SK-N-SH treated with all-trans-retinoic acid at 6 μM for 48 hours (cell line): Measurements from ENCODE around the gene SSX4B.

Source experiments
- ATAC-seq: fragments of 200-7000 bp; cut with Tn5 transposase; 3 replicates; pipeline ENCODE4 v1.9.1; 2020; ENCODE audit warnings: mild to moderate bottlenecking, moderate library complexity
- ARNTL ChIP-seq: fragments of 450-650 bp; formaldehyde crosslinking; IDR thresholded peaks from 2 replicates; pipeline ENCODE4 v1.5.0; 2020; ENCODE audit warnings: low read depth, mild to moderate bottlenecking, moderate library complexity, borderline replicate concordance
- BACH2 ChIP-seq: fragments of 250-450 bp; sonication (Bioruptor Pico); IDR thresholded peaks from 2 replicates; pipeline ENCODE4 v1.9.0; 2021; ENCODE audit warnings: mild to moderate bottlenecking, borderline replicate concordance
- CREB5 ChIP-seq: fragments of 250-450 bp; sonication (Bioruptor Pico); IDR thresholded peaks from 2 replicates; pipeline ENCODE4 v1.5.1; 2020; ENCODE audit warnings: low read depth, mild to moderate bottlenecking, moderate library complexity
- CSRNP3 ChIP-seq: fragments of 250-450 bp; sonication (Bioruptor Pico); IDR thresholded peaks from 2 replicates; pipeline ENCODE4 v1.5.1; 2021; ENCODE audit warnings: mild to moderate bottlenecking, moderate library complexity
- ESRRG ChIP-seq: fragments of 250-450 bp; sonication (Bioruptor Pico); IDR thresholded peaks from 2 replicates; pipeline ENCODE4 v1.6.1; 2021; ENCODE audit warnings: mild to moderate bottlenecking
- OSR1 ChIP-seq: fragments of 250-450 bp; sonication (Bioruptor Pico); IDR thresholded peaks from 2 replicates; pipeline ENCODE4 v1.8.0; 2022; ENCODE audit warnings: moderate library complexity, mild to moderate bottlenecking, inconsistent platforms
- POU6F1 ChIP-seq: fragments of 250-450 bp; sonication (Bioruptor Pico); IDR thresholded peaks from 2 replicates; pipeline ENCODE4 v1.8.0; 2021; ENCODE audit warnings: low read depth, mild to moderate bottlenecking, moderate library complexity, borderline replicate concordance
- PPARA ChIP-seq: fragments of 250-450 bp; sonication (Bioruptor Pico); IDR thresholded peaks from 2 replicates; pipeline ENCODE4 v1.5.0; 2020; ENCODE audit warnings: mild to moderate bottlenecking, borderline replicate concordance
- SNAI2 ChIP-seq: fragments of 250-450 bp; sonication (Bioruptor Pico); IDR thresholded peaks from 2 replicates; pipeline ENCODE4 v1.5.0; 2020; ENCODE audit warnings: mild to moderate bottlenecking, moderate library complexity
- TOX ChIP-seq: fragments of 250-450 bp; sonication (Bioruptor Pico); IDR thresholded peaks from 2 replicates; pipeline ENCODE4 v1.8.0; 2021; ENCODE audit warnings: mild to moderate bottlenecking, moderate library complexity, borderline replicate concordance
- ZFP3 ChIP-seq: fragments of 250-450 bp; sonication (Bioruptor Pico); IDR thresholded peaks from 2 replicates; pipeline ENCODE4 v1.5.0; 2020; ENCODE audit warnings: mild to moderate bottlenecking, moderate library complexity
- ZFP30 ChIP-seq: fragments of 450-650 bp; formaldehyde crosslinking; IDR thresholded peaks from 2 replicates; pipeline ENCODE4 v1.5.0; 2022; ENCODE audit warnings: mild to moderate bottlenecking, moderate library complexity
- ZNF565 ChIP-seq: fragments of 450-650 bp; formaldehyde crosslinking; conservative IDR thresholded peaks from 2 replicates; pipeline ENCODE4 v1.5.0; 2020; ENCODE audit warnings: low read depth, mild to moderate bottlenecking, moderate library complexity
- ZNF70 ChIP-seq: fragments of 450-650 bp; formaldehyde crosslinking; IDR thresholded peaks from 2 replicates; pipeline ENCODE4 v1.5.0; 2020; ENCODE audit warnings: mild to moderate bottlenecking, moderate library complexity
- ZNF8 ChIP-seq: fragments of 450-650 bp; formaldehyde crosslinking; IDR thresholded peaks from 2 replicates; pipeline ENCODE4 v1.5.0; 2020; ENCODE audit warnings: mild to moderate bottlenecking, moderate library complexity
- TF ChIP-seq, protein P1 (sequence below): fragments of 250-450 bp; sonication (Bioruptor Pico); IDR thresholded peaks from 2 replicates; pipeline ENCODE4 v1.5.0; 2020; ENCODE audit warnings: mild to moderate bottlenecking, moderate library complexity

SSX4B gene

GRCh38 chrX:48459483-48459882, 47.7 kb upstream of the SSX4B start (continued):
- TF ChIP-seq CREB5 (CRISPR knock-in tag) (no peak), SNAI2 (no peak)

DNA sequence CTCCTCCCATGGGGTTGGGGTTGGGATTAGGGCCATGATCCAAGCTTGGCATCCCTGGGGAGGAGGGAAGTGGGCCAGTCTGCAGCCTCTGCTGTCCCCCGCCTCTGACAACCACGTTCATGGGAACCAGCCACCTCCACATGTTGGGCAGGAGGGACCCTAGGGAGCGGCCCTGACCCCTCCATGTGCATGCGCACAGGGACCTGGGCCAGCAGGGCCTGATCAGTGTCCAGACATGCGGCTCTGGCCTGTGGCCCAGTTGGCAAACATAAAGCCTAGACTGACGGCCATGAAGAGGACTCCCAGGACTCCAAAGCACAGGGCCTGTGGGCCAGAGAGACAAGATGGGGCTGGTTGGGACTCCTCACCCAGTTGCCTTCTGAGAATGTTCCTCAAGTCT, 47.0 kb upstream of the SSX4B start:
- TF ChIP-seq OSR1 (CRISPR knock-in tag), result no peak
- TF ChIP-seq CSRNP3 (CRISPR knock-in tag), result no peak

GRCh38 chrX:48456628-48457331, 45.0 kb upstream of the SSX4B start:
- TF ChIP-seq ZFP3 (CRISPR knock-in tag), result no peak
- TF ChIP-seq PPARA, result no peak
- TF ChIP-seq ARNTL (CRISPR knock-in tag), result no peak
- TF ChIP-seq SNAI2, result no peak
- no peak for TF ChIP-seq POU6F1
- TF ChIP-seq TOX (CRISPR knock-in tag), result no peak
- TF ChIP-seq BACH2 (CRISPR knock-in tag), result no peak
- no peak for TF ChIP-seq ZNF565 (CRISPR knock-in tag)
- TF ChIP-seq ZNF70, result no peak
- no peak for TF ChIP-seq ZNF8
- TF ChIP-seq ZFP30, result no peak
- no peak for TF ChIP-seq CSRNP3 (CRISPR knock-in tag)
- TF ChIP-seq, protein P1, sequence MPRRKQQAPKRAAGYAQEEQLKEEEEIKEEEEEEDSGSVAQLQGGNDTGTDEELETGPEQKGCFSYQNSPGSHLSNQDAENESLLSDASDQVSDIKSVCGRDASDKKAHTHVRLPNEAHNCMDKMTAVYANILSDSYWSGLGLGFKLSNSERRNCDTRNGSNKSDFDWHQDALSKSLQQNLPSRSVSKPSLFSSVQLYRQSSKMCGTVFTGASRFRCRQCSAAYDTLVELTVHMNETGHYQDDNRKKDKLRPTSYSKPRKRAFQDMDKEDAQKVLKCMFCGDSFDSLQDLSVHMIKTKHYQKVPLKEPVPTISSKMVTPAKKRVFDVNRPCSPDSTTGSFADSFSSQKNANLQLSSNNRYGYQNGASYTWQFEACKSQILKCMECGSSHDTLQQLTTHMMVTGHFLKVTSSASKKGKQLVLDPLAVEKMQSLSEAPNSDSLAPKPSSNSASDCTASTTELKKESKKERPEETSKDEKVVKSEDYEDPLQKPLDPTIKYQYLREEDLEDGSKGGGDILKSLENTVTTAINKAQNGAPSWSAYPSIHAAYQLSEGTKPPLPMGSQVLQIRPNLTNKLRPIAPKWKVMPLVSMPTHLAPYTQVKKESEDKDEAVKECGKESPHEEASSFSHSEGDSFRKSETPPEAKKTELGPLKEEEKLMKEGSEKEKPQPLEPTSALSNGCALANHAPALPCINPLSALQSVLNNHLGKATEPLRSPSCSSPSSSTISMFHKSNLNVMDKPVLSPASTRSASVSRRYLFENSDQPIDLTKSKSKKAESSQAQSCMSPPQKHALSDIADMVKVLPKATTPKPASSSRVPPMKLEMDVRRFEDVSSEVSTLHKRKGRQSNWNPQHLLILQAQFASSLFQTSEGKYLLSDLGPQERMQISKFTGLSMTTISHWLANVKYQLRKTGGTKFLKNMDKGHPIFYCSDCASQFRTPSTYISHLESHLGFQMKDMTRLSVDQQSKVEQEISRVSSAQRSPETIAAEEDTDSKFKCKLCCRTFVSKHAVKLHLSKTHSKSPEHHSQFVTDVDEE, result no peak
- TF ChIP-seq CREB5 (CRISPR knock-in tag), result no peak
- no peak for TF ChIP-seq ESRRG (CRISPR knock-in tag)
- no peak for ATAC-seq

More for the DNA sequence above, 47.0 kb upstream of the SSX4B start:
- ATAC-seq, result no peak; the same call in 2 of the 3 replicates

DNA sequence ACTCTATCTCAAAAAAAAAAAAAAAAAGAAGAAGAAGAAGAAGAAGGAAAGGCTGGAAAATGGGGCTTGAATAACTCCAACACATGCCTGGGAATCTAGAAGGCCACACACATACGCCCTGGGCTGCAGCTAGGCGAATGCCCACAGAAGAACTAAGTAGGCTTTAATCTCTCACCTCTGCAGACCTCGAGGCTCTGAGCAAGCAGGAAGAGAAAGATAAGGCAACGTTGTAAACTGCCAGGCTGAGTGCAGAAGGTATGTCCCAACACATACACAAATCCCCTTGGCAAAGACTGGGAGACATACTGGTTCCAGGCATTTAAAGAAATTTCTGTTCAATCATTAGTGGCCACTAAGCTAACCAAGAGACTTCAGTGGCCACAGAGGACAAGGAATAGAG, 39.9 kb upstream of the SSX4B start:
- no peak for TF ChIP-seq ARNTL (CRISPR knock-in tag)
- no peak for TF ChIP-seq ZNF565 (CRISPR knock-in tag)
- no peak for ATAC-seq
